ENCODE data around the gene RNF17.

Gene RNF17

GRCh38 chr13:24763596-24764275 is at the start of gene RNF17:
Gene RNF17 (plus strand): TSS chr13:24764169. CDS start chr13:24764204, 35 bp downstream.
- TF ChIP-seq GATA3 (IDR thresholded peaks at IDR 0.05; ENCODE audit: low read depth, low read length): no peak
- TF ChIP-seq GATA2 (IDR thresholded peaks at IDR 0.05; ENCODE audit: low read depth, low read length): no peak

GRCh38 chr13:24716011-24716410 is 48.0 kb upstream of the RNF17 start:
- TF ChIP-seq GATA2 (IDR thresholded peaks at IDR 0.05; ENCODE audit: low read depth, low read length): no peak
- no peak for TF ChIP-seq GATA3 (IDR thresholded peaks at IDR 0.05; ENCODE audit: low read depth, low read length)

- TF ChIP-seq GATA3 (IDR thresholded peaks at IDR 0.05; ENCODE audit: low read depth, low read length): no peak
Observed at GRCh38 chr13:24716446-24716845, 47.5 kb upstream of the RNF17 start.

- TF ChIP-seq GATA2 (IDR thresholded peaks at IDR 0.05; ENCODE audit: low read depth, low read length): no peak
Observed at GRCh38 chr13:24717217-24717616, 46.8 kb upstream of the RNF17 start.

GRCh38 chr13:24718192-24718965 is 45.6 kb upstream of the RNF17 start:
- TF ChIP-seq GATA3 (IDR thresholded peaks at IDR 0.05; ENCODE audit: low read depth, low read length): no peak

- TF ChIP-seq GATA3 (IDR thresholded peaks at IDR 0.05; ENCODE audit: low read depth, low read length) (no peak), GATA2 (IDR thresholded peaks at IDR 0.05; ENCODE audit: low read depth, low read length) (no peak)
Observed at GRCh38 chr13:24719139-24719538, 44.8 kb upstream of the RNF17 start.

GRCh38 chr13:24723206-24723605 is 40.8 kb upstream of the RNF17 start:
- TF ChIP-seq GATA2 (IDR thresholded peaks at IDR 0.05; ENCODE audit: low read depth, low read length) (no peak), GATA3 (IDR thresholded peaks at IDR 0.05; ENCODE audit: low read depth, low read length) (no peak)

- no peak for TF ChIP-seq GATA2 (IDR thresholded peaks at IDR 0.05; ENCODE audit: low read depth, low read length)
- no peak for TF ChIP-seq GATA3 (IDR thresholded peaks at IDR 0.05; ENCODE audit: low read depth, low read length)
Observed at GRCh38 chr13:24724714-24725113, 39.3 kb upstream of the RNF17 start.

GRCh38 chr13:24725379-24725778 is 38.6 kb upstream of the RNF17 start:
- TF ChIP-seq GATA3 (IDR thresholded peaks at IDR 0.05; ENCODE audit: low read depth, low read length): no peak
- no peak for TF ChIP-seq GATA2 (IDR thresholded peaks at IDR 0.05; ENCODE audit: low read depth, low read length)

- TF ChIP-seq GATA2 (IDR thresholded peaks at IDR 0.05; ENCODE audit: low read depth, low read length) (no peak), GATA3 (IDR thresholded peaks at IDR 0.05; ENCODE audit: low read depth, low read length) (no peak)
Observed at GRCh38 chr13:24727731-24728601, 36.0 kb upstream of the RNF17 start.

- TF ChIP-seq GATA3 (IDR thresholded peaks at IDR 0.05; ENCODE audit: low read depth, low read length) (no peak), GATA2 (IDR thresholded peaks at IDR 0.05; ENCODE audit: low read depth, low read length) (no peak)
Observed at GRCh38 chr13:24734950-24735349, 29.0 kb upstream of the RNF17 start.

- TF ChIP-seq GATA2 (IDR thresholded peaks at IDR 0.05; ENCODE audit: low read depth, low read length): no peak
- no peak for TF ChIP-seq GATA3 (IDR thresholded peaks at IDR 0.05; ENCODE audit: low read depth, low read length)
Observed at GRCh38 chr13:24737042-24737441, 26.9 kb upstream of the RNF17 start.

GRCh38 chr13:24738366-24738847 is 25.6 kb upstream of the RNF17 start:
- TF ChIP-seq GATA3 (IDR thresholded peaks at IDR 0.05; ENCODE audit: low read depth, low read length) (no peak), GATA2 (IDR thresholded peaks at IDR 0.05; ENCODE audit: low read depth, low read length) (no peak)
